ENCODE results near the gene TMEM165. TPM values are rescaled to one million over a fixed set of nuclear protein-coding genes. Genes with fewer than 3 reads are reported as not detected.

Gene TMEM165
- total RNA-seq, 3 donors from 2014 or later (not counting 1 experiment from before 2014, with no cell fraction given), result 86.9 to 113 (median 102) TPM

DNA sequence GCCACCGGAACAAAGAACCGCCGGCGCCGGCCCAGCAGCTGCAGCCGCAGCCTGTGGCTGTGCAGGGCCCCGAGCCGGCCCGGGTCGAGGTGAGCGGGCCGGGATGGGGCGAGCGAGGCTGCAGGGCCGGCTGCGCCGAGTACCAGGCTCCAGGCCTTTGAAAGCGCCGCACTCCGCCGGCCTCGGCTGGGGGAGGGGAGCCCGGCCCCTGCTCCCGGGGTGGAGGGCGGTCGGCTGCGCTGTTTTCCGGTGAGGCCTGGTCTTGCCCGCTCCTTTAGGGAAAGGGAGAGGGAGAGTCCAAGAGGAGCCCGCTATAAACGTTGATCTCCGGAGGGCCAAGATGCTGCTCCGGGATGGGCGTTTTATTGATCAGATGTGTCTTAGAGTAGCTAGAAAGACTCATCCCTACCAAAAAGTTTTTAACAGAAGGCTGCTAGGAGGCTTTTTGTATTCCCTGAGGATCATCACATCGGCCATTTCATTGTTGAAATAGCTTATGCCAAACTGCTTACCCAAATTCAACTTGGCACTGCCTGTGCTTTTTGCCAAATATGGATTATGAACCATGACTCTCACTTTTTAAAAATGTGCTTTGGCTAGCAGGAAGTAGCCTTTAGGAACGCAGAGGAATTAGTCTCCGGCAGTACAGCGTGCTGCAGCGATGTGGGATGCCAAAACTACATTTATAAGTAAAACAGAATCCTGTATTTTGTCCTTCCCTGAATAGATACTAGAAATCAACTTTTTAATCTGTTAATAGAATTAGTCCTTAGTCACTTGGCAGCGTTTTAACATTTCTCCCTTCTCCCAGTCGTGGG is 760 bp downstream of the TMEM165 start:
- Mint-ChIP-seq H3K27ac (peak overlapping the region; percentile 95 to 97), H3K27me3 (ENCODE audit: low read depth in 2 of 2) (no peaks in the 10 kb centered on the region), H3K4me3 (peak overlapping the region; percentile 97), H3K4me1 (peaks cover 39 to 46% of the 10 kb centered on the region in 2 donors), H3K36me3 (no peaks in the 10 kb centered on the region), H3K9me3 (no peaks in the 10 kb centered on the region)
- no peaks in the 10 kb centered on the region for H3K9me3 ChIP-seq (ENCODE audit: control insufficient read depth, insufficient read depth, low read length)
- TF ChIP-seq, protein P1, sequence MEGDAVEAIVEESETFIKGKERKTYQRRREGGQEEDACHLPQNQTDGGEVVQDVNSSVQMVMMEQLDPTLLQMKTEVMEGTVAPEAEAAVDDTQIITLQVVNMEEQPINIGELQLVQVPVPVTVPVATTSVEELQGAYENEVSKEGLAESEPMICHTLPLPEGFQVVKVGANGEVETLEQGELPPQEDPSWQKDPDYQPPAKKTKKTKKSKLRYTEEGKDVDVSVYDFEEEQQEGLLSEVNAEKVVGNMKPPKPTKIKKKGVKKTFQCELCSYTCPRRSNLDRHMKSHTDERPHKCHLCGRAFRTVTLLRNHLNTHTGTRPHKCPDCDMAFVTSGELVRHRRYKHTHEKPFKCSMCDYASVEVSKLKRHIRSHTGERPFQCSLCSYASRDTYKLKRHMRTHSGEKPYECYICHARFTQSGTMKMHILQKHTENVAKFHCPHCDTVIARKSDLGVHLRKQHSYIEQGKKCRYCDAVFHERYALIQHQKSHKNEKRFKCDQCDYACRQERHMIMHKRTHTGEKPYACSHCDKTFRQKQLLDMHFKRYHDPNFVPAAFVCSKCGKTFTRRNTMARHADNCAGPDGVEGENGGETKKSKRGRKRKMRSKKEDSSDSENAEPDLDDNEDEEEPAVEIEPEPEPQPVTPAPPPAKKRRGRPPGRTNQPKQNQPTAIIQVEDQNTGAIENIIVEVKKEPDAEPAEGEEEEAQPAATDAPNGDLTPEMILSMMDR (IDR thresholded peaks at IDR 0.05), result no peak
- peak overlapping the region; percentile 71 for H3K4me3 ChIP-seq (ENCODE audit: low read length)
- H3K4me1 ChIP-seq (ENCODE audit: control insufficient read depth, insufficient read depth, low read length), result peaks cover 23% of the 10 kb centered on the region
- no peaks in the 10 kb centered on the region for H3K27me3 ChIP-seq (ENCODE audit: control insufficient read depth, insufficient read depth, low read length)
- DNase-seq (peak; percentile 35 to 51), ATAC-seq (peak; percentile 12 to 30 (median 25))
- intact Hi-C loops (cut with micrococcal nuclease), result no loop called here
- peaks cover 4% of the 10 kb centered on the region for H3K36me3 ChIP-seq (ENCODE audit: control insufficient read depth, insufficient read depth, low read length)
- under 1% methylated on average over 41 of the region's 41 CpGs for WGBS (ENCODE audit: insufficient coverage)
- H3K27ac ChIP-seq (ENCODE audit: low read length), result peak overlapping the region; percentile 92

DNA sequence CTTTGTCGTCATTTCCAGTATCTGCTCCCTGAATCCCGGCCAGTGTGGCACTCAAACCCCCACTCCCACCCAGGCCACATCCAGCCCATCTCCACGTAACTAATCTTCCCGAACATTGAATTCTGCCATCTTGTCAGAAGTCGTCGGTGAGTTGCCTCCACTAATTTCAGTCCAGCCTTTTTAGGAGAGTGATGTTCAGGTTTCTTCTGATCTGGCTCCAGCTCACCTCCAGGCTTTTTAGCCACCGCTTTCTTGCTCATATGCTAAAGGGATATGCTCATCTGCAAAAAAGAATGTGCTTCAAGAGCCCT is 1.3 kb downstream of the TMEM165 start:
- intact Hi-C loops (cut with micrococcal nuclease), result no loop called here
- peak in 1 of 2 donors; percentile 14 for DNase-seq
- peak overlapping the region; percentile 90 for H3K4me3 Mint-ChIP-seq

DNA sequence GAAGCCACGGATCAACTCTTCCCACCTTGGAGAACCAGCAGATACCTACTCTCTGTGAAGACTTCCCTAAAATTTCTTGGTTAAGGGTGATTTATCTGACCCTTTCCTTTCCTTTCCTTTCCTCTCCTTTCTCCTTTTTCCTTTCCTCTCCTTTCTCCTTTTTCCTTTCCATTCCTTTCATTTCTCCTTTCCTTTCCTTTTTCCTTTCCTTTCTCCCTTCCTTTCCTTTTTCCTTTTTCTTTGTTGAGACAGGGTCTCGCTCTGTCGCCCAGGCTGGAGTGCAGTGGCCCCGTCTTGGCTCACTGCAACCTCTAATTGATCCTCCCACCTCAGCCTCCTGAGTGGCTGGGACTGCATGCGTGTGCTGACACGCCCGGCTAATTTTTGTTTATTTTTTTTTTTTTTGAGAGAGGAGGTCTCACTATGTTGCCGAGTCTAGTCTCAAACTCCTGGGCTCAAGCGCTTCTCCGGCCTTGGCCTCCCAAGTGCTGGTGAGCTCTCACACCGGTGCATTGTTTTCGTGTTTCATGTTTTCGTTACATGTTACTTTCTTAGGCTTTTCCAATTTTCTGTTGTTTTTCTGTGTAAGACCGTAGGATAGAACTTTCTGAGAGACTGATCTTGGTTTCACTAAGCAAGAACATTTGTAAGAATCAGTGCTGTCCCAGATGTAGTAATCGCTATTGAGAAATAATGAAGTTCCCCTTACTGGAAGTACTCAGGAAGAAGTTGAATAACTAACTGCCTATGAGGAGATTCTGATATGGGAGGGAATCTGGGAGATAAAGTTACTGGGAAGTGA is 2.0 kb downstream of the TMEM165 start:
- Histone ChIP-seq H3K9me3 (ENCODE audit: control insufficient read depth, insufficient read depth, low read length) (no peaks in the 10 kb centered on the region), H3K27me3 (ENCODE audit: control insufficient read depth, insufficient read depth, low read length) (no peaks in the 10 kb centered on the region), H3K4me1 (ENCODE audit: control insufficient read depth, insufficient read depth, low read length) (peaks cover 23% of the 10 kb centered on the region), H3K27ac (ENCODE audit: low read length) (no peak overlapping the region), H3K4me3 (ENCODE audit: low read length) (no peak overlapping the region), H3K36me3 (ENCODE audit: control insufficient read depth, insufficient read depth, low read length) (peaks cover 4% of the 10 kb centered on the region)
- ATAC-seq (no peak), DNase-seq (peak in 1 of 2 donors; percentile 11)
- WGBS (ENCODE audit: insufficient coverage), result 64% methylated on average over 14 of the region's 15 CpGs
- Mint-ChIP-seq H3K9me3 (no peaks in the 10 kb centered on the region), H3K36me3 (no peaks in the 10 kb centered on the region), H3K4me3 (peak overlapping the region; percentile 90), H3K27me3 (ENCODE audit: low read depth in 2 of 2) (no peaks in the 10 kb centered on the region), H3K4me1 (peaks cover 39 to 46% of the 10 kb centered on the region in 2 donors), H3K27ac (peak overlapping the region; percentile 95 to 97)
- intact Hi-C loops (cut with micrococcal nuclease), result no loop called here
- TF ChIP-seq, protein P1 (IDR thresholded peaks at IDR 0.05), result no peak

More for the DNA sequence above, 1.3 kb downstream of the TMEM165 start:
- peaks cover 23% of the 10 kb centered on the region for H3K4me1 ChIP-seq (ENCODE audit: control insufficient read depth, insufficient read depth, low read length)
- no peaks in the 10 kb centered on the region for H3K9me3 Mint-ChIP-seq
- no peaks in the 10 kb centered on the region for H3K27me3 Mint-ChIP-seq (ENCODE audit: low read depth in 2 of 2)
- H3K4me1 Mint-ChIP-seq, result peaks cover 39 to 46% of the 10 kb centered on the region in 2 donors
- H3K4me3 ChIP-seq (ENCODE audit: low read length), result peak overlapping the region; percentile 71
- H3K36me3 Mint-ChIP-seq, result no peaks in the 10 kb centered on the region
- peaks cover 4% of the 10 kb centered on the region for H3K36me3 ChIP-seq (ENCODE audit: control insufficient read depth, insufficient read depth, low read length)
- H3K27ac ChIP-seq (ENCODE audit: low read length), result no peak overlapping the region
- TF ChIP-seq, protein P1 (IDR thresholded peaks at IDR 0.05), result no peak
- H3K9me3 ChIP-seq (ENCODE audit: control insufficient read depth, insufficient read depth, low read length), result no peaks in the 10 kb centered on the region
- 34% methylated on average over 7 of the region's 7 CpGs for WGBS (ENCODE audit: insufficient coverage)
- peak overlapping the region; percentile 95 to 97 for H3K27ac Mint-ChIP-seq
- no peaks in the 10 kb centered on the region for H3K27me3 ChIP-seq (ENCODE audit: control insufficient read depth, insufficient read depth, low read length)
- ATAC-seq, result no peak

All from natural killer cell (primary cell).